ENCODE results near the gene CEACAM20. TPM values are rescaled to one million over a fixed set of nuclear protein-coding genes. Genes with fewer than 3 reads are reported as not detected.
"Not testable (repeated sequence)": the region's sequence is repeated elsewhere in the genome, so short reads cannot be mapped to it uniquely, and the experiment has no call there.

The CEACAM20 gene
- total RNA-seq, 1 donor from 2014 or later, result not detected

DNA sequence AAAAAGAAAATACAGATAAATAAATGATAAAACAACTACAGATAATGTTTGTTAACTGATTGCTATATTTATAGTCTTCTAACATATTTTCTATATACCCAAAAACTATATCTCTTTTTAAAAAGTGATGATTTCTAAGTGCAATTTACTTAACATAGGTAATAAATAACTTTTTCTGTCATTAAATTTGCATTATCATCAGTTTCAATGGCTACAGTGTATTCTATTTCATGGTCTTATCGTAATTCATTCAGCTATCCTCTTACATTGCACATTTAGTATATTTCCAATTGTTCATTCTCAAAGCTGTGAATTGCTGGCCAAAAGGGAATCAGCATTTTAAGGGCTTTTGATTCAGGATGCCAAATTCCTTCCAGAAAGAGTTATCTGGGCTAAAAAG lies 32.8 kb downstream of the CEACAM20 start:
- no peak for DNase-seq (ENCODE audit: low read depth, low spot score)

DNA sequence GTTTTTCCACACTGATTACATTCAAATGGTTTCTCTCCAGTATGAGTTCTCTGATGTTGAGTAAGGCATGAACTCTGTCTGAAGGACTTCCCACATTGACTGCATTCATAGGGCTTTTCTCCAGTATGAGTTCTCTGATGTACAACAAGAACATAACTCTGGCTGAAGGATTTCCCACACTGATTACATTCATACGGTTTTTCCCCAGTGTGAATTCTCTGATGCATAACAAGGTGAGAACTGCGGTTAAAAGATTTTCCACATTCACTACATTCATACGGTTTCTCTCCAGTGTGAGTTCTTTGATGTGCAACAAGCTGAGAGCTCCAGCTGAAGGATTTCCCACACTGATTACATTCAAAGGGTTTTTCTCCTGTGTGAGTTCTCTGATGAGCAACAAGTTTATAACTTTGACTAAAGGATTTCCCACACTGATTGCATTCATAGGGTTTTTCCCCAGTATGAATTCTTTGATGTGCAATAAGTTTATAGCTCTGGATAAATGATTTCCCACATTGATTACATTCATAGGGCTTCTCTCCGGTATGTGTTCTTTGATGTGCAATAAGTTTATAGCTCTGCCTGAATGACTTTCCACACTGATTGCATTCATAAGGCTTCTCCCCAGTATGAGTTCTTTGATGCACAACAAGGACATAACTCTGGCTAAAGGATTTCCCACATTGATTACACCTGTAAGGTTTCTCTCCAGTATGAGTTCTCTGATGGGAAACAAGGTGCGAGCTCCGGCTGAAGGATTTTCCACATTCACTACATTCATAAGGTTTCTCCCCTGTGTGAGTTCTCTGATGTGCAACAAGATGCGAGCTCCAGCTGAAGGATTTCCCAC lies 52.7 kb downstream of the CEACAM20 start:
- DNase-seq (ENCODE audit: low read depth, low spot score), result no peak

DNA sequence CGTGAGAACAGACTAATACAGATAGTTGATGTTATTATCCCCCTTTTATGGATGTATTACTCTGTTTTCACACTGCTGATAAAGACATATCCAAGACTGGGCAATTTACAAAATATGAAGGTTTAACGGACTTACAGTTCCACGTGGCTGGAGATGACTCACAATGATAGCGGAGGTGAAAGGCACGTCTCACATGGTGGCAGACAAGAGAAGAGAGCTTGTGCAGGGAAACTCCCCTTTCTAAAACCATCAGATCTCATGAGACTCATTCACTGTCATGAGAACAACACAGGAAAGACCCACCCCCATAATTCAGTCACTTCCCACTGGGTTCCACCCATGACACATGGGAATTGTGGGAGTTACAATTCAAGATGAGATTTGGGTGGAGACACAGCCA lies 60.7 kb downstream of the CEACAM20 start:
- DNase-seq (ENCODE audit: low read depth, low spot score), result not testable (repeated sequence)

DNA sequence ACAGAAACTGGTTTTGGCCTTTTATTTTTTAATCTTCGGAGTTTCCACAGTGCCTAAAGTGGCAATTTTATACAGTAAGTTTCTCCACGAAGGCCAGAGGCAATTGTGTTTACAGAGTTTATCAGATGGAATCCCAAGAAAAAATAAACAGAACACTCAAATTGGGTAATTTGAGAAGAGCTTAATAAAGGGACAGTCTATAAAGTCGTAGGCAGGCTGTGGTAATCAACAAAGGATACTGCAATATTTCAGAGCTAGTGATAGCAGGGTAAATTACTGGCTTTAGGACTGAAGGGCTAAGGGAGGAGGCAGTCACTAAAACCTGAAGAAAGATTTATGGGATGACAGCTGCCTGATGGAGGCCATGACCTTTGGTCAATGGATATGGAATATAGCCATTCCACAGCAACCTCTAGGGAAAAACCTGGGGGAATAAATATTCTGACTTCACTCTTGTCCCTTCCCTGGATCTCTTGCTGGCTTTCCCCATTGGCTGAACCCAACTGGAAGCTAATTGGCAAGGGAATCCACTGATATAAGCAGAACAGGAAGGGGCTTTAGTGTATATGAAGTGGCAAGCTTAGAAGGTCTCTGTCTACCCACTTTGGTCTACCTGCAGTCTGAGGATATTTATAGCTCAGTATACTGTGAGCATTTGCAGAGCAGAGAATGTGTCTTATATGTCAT lies 66.7 kb downstream of the CEACAM20 start:
- not testable (repeated sequence) for DNase-seq (ENCODE audit: low read depth, low spot score)

Other genes starting within 250 kb of the CEACAM20 start
- gene ZNF235, start 224.7 kb downstream of the CEACAM20 start, total RNA-seq, result 3.2 and 3.9 TPM in 2 replicates
- gene ZNF112, start 173.0 kb downstream of the CEACAM20 start, total RNA-seq, result 6.7 and 9.1 TPM in 2 replicates
- 3.9 and 4.5 TPM in 2 replicates for gene ZNF285, start 128.1 kb downstream of the CEACAM20 start, total RNA-seq
- gene ZNF229, start 81.2 kb downstream of the CEACAM20 start, total RNA-seq, result 15.2 and 18.8 TPM in 2 replicates
- gene ZNF180, start 29.2 kb downstream of the CEACAM20 start, total RNA-seq, result 7.1 and 9.7 TPM in 2 replicates
- gene IGSF23, start 83.9 kb upstream of the CEACAM20 start, total RNA-seq, result 0.25 and 0.46 TPM in 2 replicates
- 187 and 206 TPM in 2 replicates for gene PVR, start 114.2 kb upstream of the CEACAM20 start, total RNA-seq
- 1.5 and 2.0 TPM in 2 replicates for gene CEACAM19, start 141.8 kb upstream of the CEACAM20 start, total RNA-seq
- gene CEACAM16, start 169.5 kb upstream of the CEACAM20 start, total RNA-seq, result not detected in 2 replicates
- gene BCL3, start 219.0 kb upstream of the CEACAM20 start, total RNA-seq, result 2.5 and 4.5 TPM in 2 replicates
- 0.07 and 0.13 TPM in 2 replicates for gene CBLC, start 248.2 kb upstream of the CEACAM20 start, total RNA-seq

Measured in pulmonary artery endothelial cell (primary cell).